K562 (cell line): ENCODE measurements around the gene CTSD. TPM values are rescaled to one million over a fixed set of nuclear protein-coding genes. Genes with fewer than 3 reads are reported as not detected.

Experiments
- ATAC-seq: fragments of 200-7000 bp; cut with Tn5 transposase; 3 replicates; pipeline ENCODE4 v1.9.1; 2020; ENCODE audit warnings: moderate library complexity
- BruUV-seq: library from RNA; stranded (reverse); fragments of 400-500 nt; replicated peaks from 2 replicates; lab custom pipeline; 2021; lab: Mats Ljungman, UMichigan
- CTCF ChIA-PET: fragments of 300-600 bp; formaldehyde crosslinking; extraction: SDS; loops from one replicate; lab custom pipeline; 2021; ENCODE audit warnings: low intra/inter-chr PET ratio; lab: Yijun Ruan, JAX
- POLR2A ChIA-PET: fragments of 300-600, 350-650 bp; sonication (Branson Sonifier 250); formaldehyde crosslinking; extraction: SDS; loops from one replicate; lab custom pipeline; 2021; ENCODE audit warnings: antibody characterized with exemption, inconsistent platforms; lab: Yijun Ruan, JAX
- DNase-seq, 4 experiments: peaks; one replicate each; pipeline versions ENCODE4 v3.0.0 to v3.0.0-alpha.2; 2011 to 2018; ENCODE audit warnings: low spot score in 3 of 4, mixed read lengths in 3 of 4; ENCODE audit errors: extremely low read depth in 1 of 4
- FAIRE-seq: peaks from 2 replicates; lab custom pipeline; 2011; peaks lifted over from hg19 to GRCh38; lab: Jason Lieb, UNC
- H2AFZ ChIP-seq: 2 replicates; pipeline ENCODE4 v1.6.0; 2011; ENCODE audit warnings: low read depth, low read length, control low read depth, inconsistent platforms
- H3K27ac ChIP-seq: fragments of 200-600 bp; 3 replicates; pipeline ENCODE4 v1.8.0; 2011; ENCODE audit warnings: low read depth, mild to moderate bottlenecking, control low read depth, inconsistent platforms, low read length, moderate library complexity, mixed read lengths; ENCODE audit errors: extremely low read depth
- H3K27me3 ChIP-seq, 2 experiments: fragments of 300-600 bp in 1 of 2; 2 replicates in 1 of 2; 3 replicates in 1 of 2; pipeline versions ENCODE4 v1.6.0 to v1.8.0; 2011; ENCODE audit warnings: inconsistent platforms in 2 of 2, low read length in 2 of 2, mild to moderate bottlenecking in 1 of 2, mixed read lengths in 1 of 2, moderate library complexity in 1 of 2; ENCODE audit not compliant: control insufficient read depth in 2 of 2, insufficient read depth in 2 of 2
- H3K36me3 ChIP-seq: fragments of 300-600 bp; 3 replicates; pipeline ENCODE4 v1.8.0; 2011; ENCODE audit warnings: mild to moderate bottlenecking, low read length, inconsistent platforms; ENCODE audit not compliant: control insufficient read depth, insufficient read depth
- H3K4me1 ChIP-seq, 2 experiments: fragments of 200-600 bp in 1 of 2; replicated peaks in 1 of 2; 2 replicates in 1 of 2; 3 replicates in 1 of 2; pipeline versions ENCODE4 v1.5.1 to v1.8.0; 2011; ENCODE audit warnings: inconsistent platforms in 2 of 2, low read length in 2 of 2, mild to moderate bottlenecking in 1 of 2, mixed read lengths in 1 of 2, moderate library complexity in 1 of 2; ENCODE audit not compliant: control insufficient read depth in 2 of 2, insufficient read depth in 2 of 2
- H3K4me2 ChIP-seq: 2 replicates; pipeline ENCODE4 v1.6.1; 2011; ENCODE audit warnings: low read length, control low read depth, inconsistent platforms, mixed read lengths; ENCODE audit not compliant: insufficient read depth
- H3K4me3 ChIP-seq: fragments of 200-600 bp; sonication (generic), shearing (Covaris generic); 2 replicates; pipeline ENCODE4 v1.5.1; 2016; ENCODE audit warnings: control low read depth, inconsistent platforms
- H3K79me2 ChIP-seq: fragments of 200-600 bp; 3 replicates; pipeline ENCODE4 v1.8.0; 2011; ENCODE audit warnings: low read length, inconsistent platforms; ENCODE audit not compliant: control insufficient read depth, insufficient read depth
- H3K9ac ChIP-seq, 2 experiments: 2 replicates each; pipeline versions ENCODE4 v1.6.0 to v1.6.1; 2011; ENCODE audit warnings: low read depth in 2 of 2, low read length in 2 of 2, control low read depth in 1 of 2, inconsistent platforms in 1 of 2, mild to moderate bottlenecking in 1 of 2, mixed read lengths in 1 of 2; ENCODE audit not compliant: insufficient read depth in 1 of 2
- H3K9me1 ChIP-seq: one replicate; pipeline ENCODE4 v1.6.0; 2011; ENCODE audit warnings: inconsistent platforms, mild to moderate bottlenecking, low read length, moderate library complexity; ENCODE audit not compliant: control insufficient read depth, insufficient read depth
- H3K9me3 ChIP-seq: replicated peaks from 2 replicates; pipeline ENCODE4 v1.5.1; 2011; ENCODE audit warnings: low read depth, low read length, inconsistent platforms; ENCODE audit not compliant: control insufficient read depth, insufficient read depth
- H4K20me1 ChIP-seq: replicated peaks from 2 replicates; pipeline ENCODE4 v1.6.1; 2011; ENCODE audit warnings: low read length, inconsistent platforms, mixed read lengths; ENCODE audit not compliant: control insufficient read depth, insufficient read depth
- ZFP1 ChIP-seq: fragments of 450-650 bp; formaldehyde crosslinking; IDR thresholded peaks from 2 replicates; pipeline ENCODE4 v1.4.0; 2020; ENCODE audit warnings: mild to moderate bottlenecking, mixed read lengths
- WGBS: fragments of 100-300 bp; shearing (Covaris generic); methylation state at CpG from one replicate; pipeline ENCODE4 v1.1.6; 2016; ENCODE audit warnings: low coverage, mixed read lengths; ENCODE audit not compliant: insufficient coverage; ENCODE audit errors: missing lambda C conversion rate; 5-methylcytosine and 5-hydroxymethylcytosine counted together
- in situ Hi-C: fragments of 300-500 bp; cut with MboI; formaldehyde crosslinking; loops from 4 replicates; pipeline ENCODE4 v1.15.0; 2018; ENCODE audit warnings: inconsistent platforms, mixed read lengths
- intact Hi-C: fragments of 100-400 bp; cut with micrococcal nuclease; formaldehyde crosslinking; loops from 2 replicates; pipeline ENCODE4 v1.14.2; 2022
- polyA plus RNA-seq, 8 experiments: library from polyadenylated mRNA; depleted of rRNA in 4 of 8; stranded (reverse) in 5 of 8; unstranded in 3 of 8; fragments of >200 nt; fragmentation: Nextera tagmentation in 2 of 8; fragmentation: Illumina TruSeq in 1 of 8; extraction: Ambion mirVana in 2 of 8; extraction: Trizol in 1 of 8; gene quantifications; 2 replicates each; pipeline versions ENCODE4 v1.2.1 to v1.2.3, GENCODE V29; 2011 to 2014; ENCODE audit warnings: inconsistent platforms in 1 of 8, missing spikeins in 1 of 8
- total RNA-seq, 7 experiments: library from RNA; depleted of rRNA in 6 of 7; stranded (reverse); fragments of >200 nt in 6 of 7; fragmentation: Illumina TruSeq in 2 of 7; extraction: Trizol in 2 of 7; gene quantifications; 2 replicates each; pipeline versions ENCODE4 v1.2.1 to v1.2.3, GENCODE V29; 2011 to 2021; ENCODE audit warnings: low replicate concordance in 1 of 7
- TF ChIP-seq, protein P1 (sequence below): fragments of 250-450 bp; sonication (Bioruptor Pico); IDR thresholded peaks from 2 replicates; pipeline ENCODE4 v1.4.0; 2020; ENCODE audit warnings: mild to moderate bottlenecking, moderate library complexity, borderline replicate concordance

CTSD gene
- total and polyA plus RNA-seq, 9 of the 15 experiments (the other 6 are each of a cell fraction or from before 2014, with no cell fraction given) = 1.0 to 112 (median 40.9) TPM

DNA sequence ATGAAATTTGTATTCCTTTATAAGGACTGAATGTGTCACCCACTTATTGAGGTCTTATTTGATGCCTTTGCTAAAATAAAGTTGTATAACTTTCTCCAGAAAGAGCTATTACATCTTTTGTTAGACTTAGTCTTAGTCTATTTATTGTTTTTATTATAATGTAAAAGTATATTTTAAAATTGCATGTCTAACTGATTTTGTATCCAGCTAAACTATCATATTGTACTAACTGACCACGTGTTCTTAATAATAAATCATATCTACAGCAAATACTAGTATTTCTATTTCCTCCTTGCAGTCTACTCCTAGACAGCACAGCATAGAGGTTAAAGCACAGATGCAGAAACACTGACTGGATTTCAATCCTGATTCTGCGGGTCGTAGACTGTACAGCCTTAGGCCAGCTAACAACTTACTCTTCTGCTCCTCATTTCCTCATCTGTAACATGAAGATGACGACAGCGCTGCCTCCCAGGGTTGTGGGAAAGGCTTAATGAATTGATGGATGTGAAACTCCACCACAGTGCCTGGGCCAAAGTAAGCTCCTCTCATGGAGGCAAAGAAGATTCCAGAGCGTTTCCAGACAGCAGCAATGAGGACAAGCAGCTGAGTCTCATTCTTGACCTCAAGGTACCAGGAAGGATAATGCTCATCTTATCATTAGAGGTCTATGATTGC, 26.5 kb downstream of the CTSD start:
- FAIRE-seq = no peak
- TF ChIP-seq ZFP1 (CRISPR knock-in tag) = peak; percentile 80; the same call in 1 of the 2 replicates
- TF ChIP-seq, protein P1, sequence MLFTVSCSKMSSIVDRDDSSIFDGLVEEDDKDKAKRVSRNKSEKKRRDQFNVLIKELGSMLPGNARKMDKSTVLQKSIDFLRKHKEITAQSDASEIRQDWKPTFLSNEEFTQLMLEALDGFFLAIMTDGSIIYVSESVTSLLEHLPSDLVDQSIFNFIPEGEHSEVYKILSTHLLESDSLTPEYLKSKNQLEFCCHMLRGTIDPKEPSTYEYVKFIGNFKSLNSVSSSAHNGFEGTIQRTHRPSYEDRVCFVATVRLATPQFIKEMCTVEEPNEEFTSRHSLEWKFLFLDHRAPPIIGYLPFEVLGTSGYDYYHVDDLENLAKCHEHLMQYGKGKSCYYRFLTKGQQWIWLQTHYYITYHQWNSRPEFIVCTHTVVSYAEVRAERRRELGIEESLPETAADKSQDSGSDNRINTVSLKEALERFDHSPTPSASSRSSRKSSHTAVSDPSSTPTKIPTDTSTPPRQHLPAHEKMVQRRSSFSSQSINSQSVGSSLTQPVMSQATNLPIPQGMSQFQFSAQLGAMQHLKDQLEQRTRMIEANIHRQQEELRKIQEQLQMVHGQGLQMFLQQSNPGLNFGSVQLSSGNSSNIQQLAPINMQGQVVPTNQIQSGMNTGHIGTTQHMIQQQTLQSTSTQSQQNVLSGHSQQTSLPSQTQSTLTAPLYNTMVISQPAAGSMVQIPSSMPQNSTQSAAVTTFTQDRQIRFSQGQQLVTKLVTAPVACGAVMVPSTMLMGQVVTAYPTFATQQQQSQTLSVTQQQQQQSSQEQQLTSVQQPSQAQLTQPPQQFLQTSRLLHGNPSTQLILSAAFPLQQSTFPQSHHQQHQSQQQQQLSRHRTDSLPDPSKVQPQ (CRISPR knock-in tag) = no peak
- TF ChIP-seq, all 486 proteins: peak for 1
- Histone ChIP-seq H2AFZ (no peak overlapping the region), H3K27me3 (peaks cover 5 to 51% of the 10 kb centered on the region in 2 experiments; a peak in 3 of 5 replicates), H4K20me1 (no peaks in the 10 kb centered on the region), H3K4me3 (no peak overlapping the region), H3K79me2 (no peaks in the 10 kb centered on the region), H3K4me1 (no peaks in the 10 kb centered on the region), H3K9me1 (no peaks in the 10 kb centered on the region), H3K27ac (no peak overlapping the region), H3K9me3 (0 out of 2 replicates have a peak, but pooled peaks cover 1% of the 10 kb centered on the region), H3K4me2 (no peak overlapping the region), H3K36me3 (no peaks in the 10 kb centered on the region), H3K9ac (no peak overlapping the region)
- DNase-seq (no peak), ATAC-seq (no peak)
- intact Hi-C loops = no loop called here
- ChIA-PET POLR2A (interaction anchor here (1.2 kb wide), 1 partner anchor 9 kb away, joined by 4 read pairs; no protein-coding TSS in a partner anchor), CTCF (interaction anchor here (0.6 kb wide), 1 partner anchor 44 kb away, joined by 4 read pairs; no protein-coding TSS in a partner anchor)
- in situ Hi-C loops = no loop called here
- no TSS peak for BruUV-seq
- 5% methylated on average over 6 of the region's 6 CpGs for WGBS
